ENCODE results near the gene TMEM219.

Gene TMEM219

GRCh38 chr16:29992344-29992967 lies 30.6 kb downstream of the TMEM219 start:
- no peak for DNase-seq (ENCODE audit: low read depth)

GRCh38 chr16:29993191-29993902 lies 31.5 kb downstream of the TMEM219 start:
- TF ChIP-seq, protein P1, sequence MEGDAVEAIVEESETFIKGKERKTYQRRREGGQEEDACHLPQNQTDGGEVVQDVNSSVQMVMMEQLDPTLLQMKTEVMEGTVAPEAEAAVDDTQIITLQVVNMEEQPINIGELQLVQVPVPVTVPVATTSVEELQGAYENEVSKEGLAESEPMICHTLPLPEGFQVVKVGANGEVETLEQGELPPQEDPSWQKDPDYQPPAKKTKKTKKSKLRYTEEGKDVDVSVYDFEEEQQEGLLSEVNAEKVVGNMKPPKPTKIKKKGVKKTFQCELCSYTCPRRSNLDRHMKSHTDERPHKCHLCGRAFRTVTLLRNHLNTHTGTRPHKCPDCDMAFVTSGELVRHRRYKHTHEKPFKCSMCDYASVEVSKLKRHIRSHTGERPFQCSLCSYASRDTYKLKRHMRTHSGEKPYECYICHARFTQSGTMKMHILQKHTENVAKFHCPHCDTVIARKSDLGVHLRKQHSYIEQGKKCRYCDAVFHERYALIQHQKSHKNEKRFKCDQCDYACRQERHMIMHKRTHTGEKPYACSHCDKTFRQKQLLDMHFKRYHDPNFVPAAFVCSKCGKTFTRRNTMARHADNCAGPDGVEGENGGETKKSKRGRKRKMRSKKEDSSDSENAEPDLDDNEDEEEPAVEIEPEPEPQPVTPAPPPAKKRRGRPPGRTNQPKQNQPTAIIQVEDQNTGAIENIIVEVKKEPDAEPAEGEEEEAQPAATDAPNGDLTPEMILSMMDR (conservative IDR thresholded peaks at IDR 0.05; ENCODE audit: low read length) = no peak
- no peak for DNase-seq (ENCODE audit: low read depth)
- no peak overlapping the region for H3K4me3 ChIP-seq (ENCODE audit: low read length)

More at GRCh38 chr16:29992344-29992967, 30.6 kb downstream of the TMEM219 start:
- TF ChIP-seq, protein P1 (conservative IDR thresholded peaks at IDR 0.05; ENCODE audit: low read length) = no peak
- H3K4me3 ChIP-seq (ENCODE audit: low read length) = no peak overlapping the region

- TF ChIP-seq, protein P1 (conservative IDR thresholded peaks at IDR 0.05; ENCODE audit: low read length) = no peak
- no peak for DNase-seq (ENCODE audit: low read depth)
- H3K4me3 ChIP-seq (ENCODE audit: low read length) = no peak overlapping the region; the same call in 1 of the 2 replicates
Observed at GRCh38 chr16:29993903-29994599, 32.2 kb downstream of the TMEM219 start.

DNA sequence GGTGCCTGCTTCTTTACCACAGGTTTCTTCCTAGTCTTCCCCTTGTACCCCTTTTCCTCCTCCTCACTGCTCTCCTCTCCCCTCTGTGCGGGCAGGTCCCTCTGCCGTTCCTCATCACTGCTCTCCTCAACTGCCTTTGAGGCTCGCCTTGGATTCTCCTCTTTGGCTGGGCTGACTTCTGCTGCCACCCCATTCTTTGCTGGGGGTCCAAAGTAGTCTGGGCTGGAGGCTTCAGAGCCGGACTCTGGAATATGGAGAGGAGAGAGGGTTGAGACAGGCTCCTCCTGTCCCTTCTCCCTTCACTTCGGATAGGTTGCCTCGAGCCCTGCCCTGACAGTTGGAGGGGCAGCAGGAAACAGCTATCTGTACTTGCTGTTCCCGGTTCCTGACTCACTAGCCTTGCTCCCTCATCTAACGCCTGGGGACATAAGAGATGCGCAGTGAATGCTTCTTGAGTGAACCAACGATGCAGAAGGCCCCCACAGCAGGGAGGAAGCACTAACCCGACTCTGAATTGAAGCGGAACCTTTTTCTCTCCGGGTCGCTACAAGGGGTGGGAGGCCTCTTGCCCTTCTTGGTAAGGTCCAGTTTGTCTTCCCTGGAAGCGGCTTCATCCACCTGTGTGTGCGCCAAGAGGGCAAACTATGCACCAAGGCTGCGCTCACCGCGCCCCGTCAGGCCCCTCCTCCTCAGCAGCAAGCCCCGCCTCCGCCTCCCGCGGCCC lies 32.9 kb downstream of the TMEM219 start:
- H3K4me3 ChIP-seq (ENCODE audit: low read length) = peak overlapping the region; percentile 89
- peak; percentile 33 for DNase-seq (ENCODE audit: low read depth)
- TF ChIP-seq, protein P1 (conservative IDR thresholded peaks at IDR 0.05; ENCODE audit: low read length) = no peak

DNA sequence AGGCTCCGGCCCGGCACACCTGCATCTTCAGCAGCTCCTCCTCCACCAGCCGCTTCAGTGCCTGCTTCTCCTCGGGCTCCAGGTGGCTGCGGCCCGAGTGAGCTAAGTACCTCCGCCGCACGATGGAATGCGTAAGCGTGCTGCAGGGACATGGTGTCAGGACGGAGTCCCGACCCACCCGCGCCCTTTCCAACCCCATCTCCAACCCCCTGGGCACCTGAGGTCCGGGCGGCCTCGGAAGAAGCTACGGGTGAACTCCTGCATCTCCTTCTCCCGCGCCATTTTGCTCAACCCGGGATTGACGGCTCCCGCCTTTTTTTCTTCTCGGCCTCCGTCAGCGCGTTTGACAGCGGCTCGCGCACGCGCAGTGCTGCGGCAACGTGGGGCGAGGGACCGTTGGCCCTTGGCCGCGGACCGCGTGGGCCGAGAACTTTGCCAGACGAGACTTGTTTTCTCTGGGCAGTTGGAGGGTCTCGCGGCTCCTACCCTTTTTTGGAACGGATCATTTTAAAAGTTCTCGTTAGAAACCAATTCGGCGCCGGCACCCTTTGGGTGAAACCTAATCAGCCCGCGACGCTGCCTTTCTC lies 33.5 kb downstream of the TMEM219 start, which contains the start of gene HIRIP3:
TSS of gene HIRIP3 (minus strand) at position 294 of the 587 bp plus-strand sequence. CDS start at position 282, 12 bp downstream.
- DNase-seq (ENCODE audit: low read depth) = peak; percentile 63

More for the DNA sequence above, 33.5 kb downstream of the TMEM219 start, which contains the start of gene HIRIP3:
- peak within 1 kb of the TSS; percentile 89 for H3K4me3 ChIP-seq (ENCODE audit: low read length)
- TF ChIP-seq, protein P1 (conservative IDR thresholded peaks at IDR 0.05; ENCODE audit: low read length) = no peak
